Measurements from ENCODE around the gene MOXD1.

The MOXD1 gene

DNA sequence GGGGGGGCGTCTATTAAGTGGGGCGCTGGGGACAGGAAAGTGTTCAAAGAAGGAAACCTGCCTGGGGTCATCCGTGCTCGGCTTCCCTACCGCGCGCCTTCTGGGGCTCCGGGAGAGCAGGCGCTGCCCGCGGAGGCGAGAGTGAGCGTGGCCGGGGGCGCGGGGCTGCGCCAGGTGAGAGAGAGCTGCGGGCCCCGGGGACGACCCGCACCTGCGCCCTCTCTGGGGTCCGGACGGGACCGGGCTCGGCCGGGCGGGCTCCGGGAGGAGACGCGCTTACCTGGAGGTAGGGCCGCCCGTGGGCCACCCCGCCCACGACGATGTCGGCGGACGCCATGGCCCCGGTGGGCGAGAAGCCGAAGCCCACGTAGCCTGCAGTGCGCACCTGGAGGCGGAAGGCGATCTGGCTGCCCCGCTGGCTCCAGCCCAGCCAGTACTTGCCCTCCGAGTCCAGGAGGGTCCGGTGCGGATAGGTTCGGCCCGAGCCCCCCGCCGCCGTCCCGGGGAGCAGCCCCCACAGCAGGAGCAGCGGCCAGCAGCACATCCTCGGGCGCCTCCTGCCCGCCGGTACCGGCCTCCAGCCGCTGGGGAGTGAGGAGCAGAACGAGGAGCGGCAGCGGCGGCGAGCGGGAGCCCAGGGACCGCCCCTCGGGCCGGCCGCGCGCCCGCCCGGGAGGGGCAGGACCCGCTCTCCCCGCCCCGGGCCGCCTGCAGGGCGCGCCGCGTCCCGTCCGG, at the start of gene MOXD1:
Gene MOXD1 (minus strand): TSS at position 593 of the 735 bp plus-strand sequence. CDS start 49 bp downstream, at position 544.
- no peaks in the 10 kb centered on the region for H3K36me3 Mint-ChIP-seq
- H3K27me3 Mint-ChIP-seq: peaks cover 51% of the 10 kb centered on the region
- no peak for DNase-seq
- H3K4me3 Mint-ChIP-seq: peak within 1 kb of the TSS; percentile 35
- CTCF ChIA-PET: no interaction called here
- H3K27ac Mint-ChIP-seq: no peak within 1 kb of the TSS
- H3K4me1 Mint-ChIP-seq: peaks cover 7% of the 10 kb centered on the region
- no peaks in the 10 kb centered on the region for H3K9me3 Mint-ChIP-seq

DNA sequence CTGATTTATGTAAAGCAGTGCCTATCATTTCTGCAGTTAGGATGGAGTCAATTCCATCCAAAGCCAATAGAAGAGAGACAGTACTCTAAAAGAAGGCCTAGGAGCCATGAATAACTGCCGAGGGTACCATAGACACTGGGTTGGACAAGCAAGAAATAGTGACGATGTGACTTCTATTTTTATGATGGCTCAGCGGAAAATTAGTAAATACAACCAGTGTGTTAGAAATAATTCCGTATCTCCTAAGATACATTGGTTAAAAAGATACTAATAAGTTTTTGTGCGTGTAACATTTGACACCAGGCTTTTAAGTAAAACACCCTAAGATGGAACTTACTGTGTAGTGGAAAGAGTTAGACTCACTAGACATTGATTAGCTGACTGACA, 45.6 kb upstream of the MOXD1 start:
- Mint-ChIP-seq H3K27me3 (no peaks in the 10 kb centered on the region), H3K36me3 (peaks cover 8% of the 10 kb centered on the region), H3K4me1 (no peaks in the 10 kb centered on the region), H3K9me3 (peaks cover under 1% of the 10 kb centered on the region), H3K4me3 (no peak overlapping the region), H3K27ac (no peak overlapping the region)
- CTCF ChIA-PET: interaction anchor here (0.7 kb wide), 1 partner anchor 148 kb away, joined by 5 read pairs; no protein-coding TSS in a partner anchor
- no peak for DNase-seq

DNA sequence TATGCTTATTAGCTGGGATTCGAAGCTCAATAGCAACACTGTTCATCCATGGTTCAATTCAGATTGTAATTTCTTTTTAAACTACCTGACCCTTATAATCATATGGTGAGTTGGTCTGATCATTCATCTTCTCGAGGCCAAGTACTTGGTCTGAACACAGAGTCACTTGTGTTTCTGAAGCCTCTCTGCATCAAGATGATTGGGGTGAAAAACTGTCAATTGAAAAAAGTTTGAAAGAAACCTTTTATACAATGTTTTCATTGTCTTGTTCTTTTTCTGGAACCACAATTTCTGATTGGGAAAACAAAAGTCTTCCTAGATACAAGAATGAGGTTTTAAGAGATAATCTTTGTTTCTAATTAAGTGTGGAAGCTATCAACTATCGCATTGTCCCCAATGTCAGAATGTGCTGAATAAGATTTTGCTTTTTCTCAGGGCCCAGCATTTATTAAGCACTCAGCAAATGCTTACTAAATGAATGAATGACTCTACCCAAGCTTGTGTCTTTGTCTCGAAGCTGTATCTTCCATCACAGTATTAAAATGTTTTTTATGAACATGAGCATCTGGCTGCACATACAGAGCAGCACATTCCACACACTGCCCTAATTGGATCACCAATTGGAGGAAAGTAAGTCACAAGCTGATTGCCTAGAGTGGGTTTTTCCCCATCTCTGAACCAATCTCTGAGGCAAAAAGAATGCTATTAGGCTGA, 45.0 kb upstream of the MOXD1 start:
- H3K36me3 Mint-ChIP-seq: peaks cover 5% of the 10 kb centered on the region
- no peak for DNase-seq
- CTCF ChIA-PET: interaction anchor here (1.0 kb wide), 1 partner anchor 60 kb away, joined by 3 read pairs; no protein-coding TSS in a partner anchor
- no peak overlapping the region for H3K27ac Mint-ChIP-seq
- no peaks in the 10 kb centered on the region for H3K4me1 Mint-ChIP-seq
- H3K27me3 Mint-ChIP-seq: no peaks in the 10 kb centered on the region
- H3K9me3 Mint-ChIP-seq: peaks cover 3% of the 10 kb centered on the region
- no peak overlapping the region for H3K4me3 Mint-ChIP-seq

DNA sequence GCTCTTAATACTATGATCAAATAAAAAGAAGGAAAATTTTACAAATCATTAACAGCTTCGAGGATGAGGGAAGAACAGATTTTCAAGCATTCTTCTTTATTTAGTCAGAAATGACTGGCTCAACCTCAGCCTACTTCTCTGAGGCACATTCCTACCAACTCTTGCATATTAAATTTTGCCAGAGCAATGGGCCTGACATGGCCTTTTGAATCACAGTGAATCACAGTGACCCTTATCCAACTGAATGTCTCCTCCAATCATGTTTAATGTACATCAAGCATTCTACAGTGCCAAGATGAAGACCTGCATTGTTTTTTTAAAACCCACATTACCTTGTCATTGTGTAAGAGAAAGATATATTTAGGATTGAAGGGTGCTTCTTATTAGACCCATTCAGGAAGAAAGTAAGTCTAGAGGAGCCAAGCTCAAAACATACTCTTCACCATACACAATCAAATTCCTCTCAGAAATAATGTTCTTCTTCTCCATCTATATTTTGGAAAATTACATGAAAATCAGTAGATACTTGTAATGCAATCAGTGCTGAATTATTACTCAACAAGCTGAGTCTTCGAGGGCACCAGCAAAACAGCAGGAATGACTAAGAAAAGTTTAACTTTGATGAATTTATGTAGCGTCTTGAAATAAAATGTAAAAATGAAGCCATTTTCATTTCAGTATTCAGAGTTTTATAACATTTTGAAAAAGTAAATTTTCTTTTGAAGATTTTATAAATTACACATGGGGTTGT, 44.1 kb upstream of the MOXD1 start:
- Mint-ChIP-seq H3K4me1 (no peaks in the 10 kb centered on the region), H3K27ac (no peak overlapping the region), H3K9me3 (peaks cover 3% of the 10 kb centered on the region), H3K36me3 (peaks cover under 1% of the 10 kb centered on the region), H3K4me3 (no peak overlapping the region), H3K27me3 (no peaks in the 10 kb centered on the region)
- CTCF ChIA-PET: interaction anchor here (1.0 kb wide), 1 partner anchor 59 kb away, joined by 3 read pairs; no protein-coding TSS in a partner anchor
- DNase-seq: no peak

DNA sequence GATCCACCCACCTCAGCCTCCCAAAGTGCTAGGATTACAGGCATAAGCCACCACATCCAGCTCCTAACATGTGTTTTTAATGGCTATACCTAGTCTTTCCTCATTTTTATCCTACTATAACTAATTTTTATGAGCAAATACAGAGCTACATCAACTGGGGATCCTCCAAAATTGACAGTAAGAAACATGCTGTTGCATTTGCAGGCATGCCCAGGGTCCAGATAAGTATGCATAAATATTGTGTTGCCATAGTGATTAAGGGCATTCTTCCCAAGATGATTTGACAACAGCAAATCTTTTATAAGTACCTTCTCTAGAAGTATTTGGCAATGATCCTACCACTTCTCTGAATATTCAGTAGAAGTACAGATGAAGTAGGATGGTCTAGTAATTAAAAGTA, 41.9 kb upstream of the MOXD1 start:
- CTCF ChIA-PET: no interaction called here
- H3K27ac Mint-ChIP-seq: no peak overlapping the region

DNA sequence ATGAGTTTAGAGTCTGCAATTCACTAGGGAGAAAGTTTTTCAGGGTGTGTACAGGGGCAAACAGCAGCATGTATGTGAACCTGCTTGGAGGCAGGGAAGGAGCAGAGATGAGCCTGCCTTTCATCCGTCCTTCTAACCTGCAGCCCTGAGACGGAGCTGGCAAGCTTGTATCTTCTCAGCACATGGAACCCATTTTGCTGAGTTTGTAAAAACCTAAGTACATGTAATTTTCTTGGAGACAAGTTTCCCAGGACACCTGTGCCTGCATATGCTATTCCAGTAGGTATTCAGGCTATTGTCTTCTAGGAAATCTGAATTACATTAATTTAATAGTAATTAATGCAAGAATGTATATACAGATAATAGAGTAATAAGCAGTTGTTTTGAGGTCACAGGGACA, 28.8 kb upstream of the MOXD1 start:
- no peak overlapping the region for H3K27ac Mint-ChIP-seq
- H3K4me1 Mint-ChIP-seq: no peaks in the 10 kb centered on the region
- no peak for DNase-seq
- H3K9me3 Mint-ChIP-seq: no peaks in the 10 kb centered on the region
- no peaks in the 10 kb centered on the region for H3K27me3 Mint-ChIP-seq
- no peaks in the 10 kb centered on the region for H3K36me3 Mint-ChIP-seq
- CTCF ChIA-PET: no interaction called here
- H3K4me3 Mint-ChIP-seq: no peak overlapping the region

More for the DNA sequence above, 41.9 kb upstream of the MOXD1 start:
- no peak for DNase-seq
- Mint-ChIP-seq H3K27me3 (no peaks in the 10 kb centered on the region), H3K36me3 (no peaks in the 10 kb centered on the region), H3K9me3 (peaks cover 3% of the 10 kb centered on the region), H3K4me3 (no peak overlapping the region), H3K4me1 (no peaks in the 10 kb centered on the region)

DNA sequence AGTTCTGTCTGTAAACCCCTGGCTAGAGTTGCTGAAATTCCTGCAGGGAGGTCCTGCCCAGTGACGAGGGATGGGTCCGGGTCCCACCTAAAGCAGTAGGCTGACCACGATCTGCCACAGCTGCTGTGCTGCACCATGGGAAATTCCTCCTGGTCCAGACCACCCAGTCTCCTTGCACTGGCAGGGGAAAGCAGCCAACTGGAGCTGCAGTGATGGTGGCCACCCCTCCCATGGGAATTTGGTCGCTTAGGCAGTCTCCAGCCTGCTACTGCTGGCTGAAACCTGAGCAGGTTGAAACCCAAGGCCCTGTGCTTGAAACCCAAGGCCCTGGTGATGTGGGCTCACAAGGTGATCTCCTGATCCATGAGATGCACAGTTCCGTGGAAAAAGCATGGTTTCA, 23.9 kb upstream of the MOXD1 start:
- DNase-seq: no peak
- Mint-ChIP-seq H3K27ac (no peak overlapping the region), H3K9me3 (no peaks in the 10 kb centered on the region), H3K36me3 (no peaks in the 10 kb centered on the region), H3K4me1 (no peaks in the 10 kb centered on the region), H3K4me3 (no peak overlapping the region), H3K27me3 (no peaks in the 10 kb centered on the region)
- CTCF ChIA-PET: no interaction called here

DNA sequence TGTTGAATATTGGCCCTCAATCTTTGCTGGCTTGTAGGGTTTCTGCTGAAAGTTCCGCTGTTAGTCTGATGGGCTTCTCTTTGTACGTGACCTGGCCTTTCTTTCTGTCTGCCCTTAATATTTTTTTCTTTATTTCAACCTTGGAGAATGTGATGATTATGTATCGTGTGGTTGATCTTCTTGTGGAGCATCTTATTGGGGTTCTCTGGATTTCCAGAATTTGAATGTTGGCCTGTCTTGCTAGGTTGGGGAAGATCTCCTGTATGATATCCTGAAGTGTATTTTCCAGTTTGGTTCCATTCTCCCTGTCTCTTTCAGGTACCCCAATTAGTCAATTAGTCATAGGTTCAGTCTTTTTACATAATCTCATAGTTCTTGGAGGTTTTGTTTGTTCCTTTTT, 22.6 kb upstream of the MOXD1 start:
- DNase-seq: no peak
- Mint-ChIP-seq H3K4me1 (no peaks in the 10 kb centered on the region), H3K9me3 (no peaks in the 10 kb centered on the region), H3K27me3 (no peaks in the 10 kb centered on the region), H3K4me3 (no peak overlapping the region), H3K27ac (no peak overlapping the region), H3K36me3 (no peaks in the 10 kb centered on the region)
- CTCF ChIA-PET: no interaction called here

DNA sequence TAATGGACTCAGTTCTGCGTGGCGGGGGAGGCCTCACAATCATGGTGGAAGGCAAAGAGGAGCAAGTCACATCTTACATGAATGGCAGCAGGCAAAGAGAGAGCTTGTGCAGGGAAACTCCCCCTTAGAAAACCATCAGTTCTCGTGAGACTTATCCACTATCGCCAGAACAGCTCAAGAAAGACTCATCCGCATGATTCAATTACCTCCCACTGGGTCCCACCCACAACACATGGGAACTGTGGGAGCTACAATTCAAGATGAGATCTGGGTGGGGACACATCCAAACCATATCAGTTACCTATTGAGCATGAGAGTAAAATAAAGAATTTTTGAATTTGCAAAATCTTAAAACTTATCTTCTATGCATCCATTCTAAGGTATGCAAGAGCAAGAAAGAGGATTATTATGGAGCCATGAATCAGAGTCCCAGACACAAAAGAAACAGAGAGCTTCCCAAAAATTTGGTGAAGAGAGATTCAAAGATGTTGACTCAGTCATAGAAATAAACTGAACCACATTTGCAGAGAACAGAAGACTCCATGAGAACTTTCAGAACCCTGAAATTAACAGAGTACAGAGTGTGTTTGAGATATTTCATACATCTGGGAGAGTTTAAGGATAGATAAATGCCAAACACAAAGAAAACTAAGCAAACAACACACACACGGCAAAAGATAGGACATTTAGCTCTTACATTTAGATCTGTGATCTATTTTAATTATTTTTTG, 17.1 kb upstream of the MOXD1 start:
- Mint-ChIP-seq H3K9me3 (no peaks in the 10 kb centered on the region), H3K27ac (no peak overlapping the region), H3K4me3 (no peak overlapping the region), H3K27me3 (peaks cover 3% of the 10 kb centered on the region), H3K4me1 (no peaks in the 10 kb centered on the region), H3K36me3 (no peaks in the 10 kb centered on the region)
- no peak for DNase-seq
- CTCF ChIA-PET: no interaction called here

DNA sequence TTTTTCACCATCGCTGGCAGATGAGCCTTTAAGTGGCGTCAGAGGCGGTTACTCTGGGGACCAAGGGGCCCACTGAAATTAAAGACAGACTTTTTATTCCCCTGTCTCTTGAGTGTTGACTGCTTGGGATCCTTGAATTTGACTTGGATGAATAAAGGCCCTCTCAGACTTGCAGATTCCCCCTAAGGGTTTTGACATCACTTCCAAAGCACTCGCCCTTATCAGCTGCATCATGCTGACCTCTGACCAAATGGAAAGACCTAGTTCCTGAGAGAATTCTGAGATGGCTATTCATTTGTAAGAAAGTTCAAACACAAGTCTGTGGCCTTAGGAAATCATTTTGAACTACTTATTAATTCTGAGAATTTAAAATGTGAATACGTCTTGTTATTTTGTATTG, 13.5 kb upstream of the MOXD1 start:
- H3K9me3 Mint-ChIP-seq: no peaks in the 10 kb centered on the region
- no peak overlapping the region for H3K27ac Mint-ChIP-seq
- CTCF ChIA-PET: no interaction called here
- H3K4me3 Mint-ChIP-seq: no peak overlapping the region
- no peak for DNase-seq
- no peaks in the 10 kb centered on the region for H3K4me1 Mint-ChIP-seq
- no peaks in the 10 kb centered on the region for H3K36me3 Mint-ChIP-seq
- peaks cover 3% of the 10 kb centered on the region for H3K27me3 Mint-ChIP-seq

DNA sequence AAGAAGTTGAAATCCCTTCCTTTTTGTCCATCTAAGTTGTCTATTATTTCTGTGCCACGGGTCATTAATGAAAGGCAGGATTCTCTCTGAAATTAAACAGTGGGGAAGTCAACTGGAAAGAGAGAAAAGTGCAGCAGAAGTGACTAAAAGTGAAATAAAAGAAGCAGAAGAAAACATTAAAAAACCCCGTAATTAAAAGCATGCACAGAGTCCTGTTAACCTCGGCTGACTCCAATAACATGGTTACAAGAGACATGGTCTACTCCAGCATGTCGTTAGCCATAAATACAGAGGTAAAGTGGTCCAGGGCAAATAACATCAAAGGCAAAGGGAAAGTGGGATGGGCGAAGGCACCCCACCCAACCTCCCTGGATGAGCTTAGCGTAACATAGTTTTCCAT, 13.0 kb upstream of the MOXD1 start:
- no peaks in the 10 kb centered on the region for H3K4me1 Mint-ChIP-seq
- H3K9me3 Mint-ChIP-seq: no peaks in the 10 kb centered on the region
- no peak overlapping the region for H3K27ac Mint-ChIP-seq
- no peak for DNase-seq
- H3K27me3 Mint-ChIP-seq: peaks cover 3% of the 10 kb centered on the region
- H3K4me3 Mint-ChIP-seq: no peak overlapping the region
- CTCF ChIA-PET: no interaction called here
- H3K36me3 Mint-ChIP-seq: no peaks in the 10 kb centered on the region

DNA sequence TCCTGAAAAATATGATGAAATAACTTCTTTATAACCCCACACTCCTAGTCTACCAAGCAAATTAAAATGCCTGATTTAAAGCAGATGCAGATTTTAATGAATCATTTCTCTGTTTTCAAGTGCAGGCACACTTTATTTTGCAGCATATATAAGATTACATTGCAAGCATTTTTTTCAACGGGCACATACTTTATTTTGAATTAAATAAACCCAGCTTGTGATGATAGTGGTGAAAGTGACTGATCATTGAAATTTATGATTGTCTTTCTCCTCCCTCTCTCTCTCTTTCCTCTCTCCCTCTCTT, 12.2 kb upstream of the MOXD1 start:
- no peaks in the 10 kb centered on the region for H3K9me3 Mint-ChIP-seq
- H3K4me3 Mint-ChIP-seq: no peak overlapping the region
- no peak for DNase-seq
- H3K36me3 Mint-ChIP-seq: no peaks in the 10 kb centered on the region
- CTCF ChIA-PET: interaction anchor here (2.3 kb wide), 1 partner anchor 134 kb away, joined by 6 read pairs; no protein-coding TSS in a partner anchor
- H3K27me3 Mint-ChIP-seq: peaks cover 3% of the 10 kb centered on the region
- H3K4me1 Mint-ChIP-seq: no peaks in the 10 kb centered on the region
- no peak overlapping the region for H3K27ac Mint-ChIP-seq

DNA sequence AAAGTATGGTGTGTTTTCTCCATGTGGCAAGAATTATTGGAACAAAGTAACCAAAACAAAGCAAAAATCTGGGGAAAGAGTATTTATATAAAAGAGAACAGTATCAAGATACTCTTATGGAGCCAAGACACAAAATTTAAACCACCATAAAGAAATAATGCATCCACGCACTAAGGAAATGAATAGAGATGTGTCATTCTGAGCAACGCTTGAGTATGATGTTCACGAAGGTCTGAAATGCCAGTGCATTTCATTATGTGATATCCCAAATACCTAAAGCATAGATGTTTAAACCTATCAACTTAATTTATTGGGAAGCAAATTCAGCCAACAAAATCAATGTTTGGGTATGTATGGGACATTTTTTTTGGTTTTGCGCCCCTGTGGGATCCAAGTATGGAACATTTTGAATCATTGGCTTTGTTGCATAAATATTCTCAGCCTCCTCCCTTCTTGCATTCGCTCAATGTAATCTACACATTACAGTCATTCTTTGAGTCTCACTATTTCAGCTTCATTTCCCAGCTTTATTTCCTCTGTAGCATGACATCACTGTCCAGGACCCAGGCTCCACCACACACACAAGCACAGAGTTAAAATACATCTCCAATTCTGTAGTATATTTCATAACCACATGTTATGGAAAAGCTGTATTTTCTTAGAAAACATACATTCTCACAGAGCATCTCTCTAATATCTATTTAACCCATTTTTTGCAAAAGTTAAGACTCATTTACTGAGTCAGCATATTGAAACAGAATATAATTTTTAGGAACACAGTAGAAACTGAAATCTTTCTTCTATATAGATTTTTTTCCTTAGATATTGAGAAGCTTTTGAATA, 11.6 kb upstream of the MOXD1 start:
- CTCF ChIA-PET: interaction anchor here (2.3 kb wide), 1 partner anchor 133 kb away, joined by 6 read pairs; no protein-coding TSS in a partner anchor
- Mint-ChIP-seq H3K27me3 (peaks cover 3% of the 10 kb centered on the region), H3K27ac (no peak overlapping the region), H3K4me3 (no peak overlapping the region), H3K4me1 (no peaks in the 10 kb centered on the region), H3K36me3 (no peaks in the 10 kb centered on the region), H3K9me3 (no peaks in the 10 kb centered on the region)
- DNase-seq: no peak

Measured in activated naive CD4-positive, alpha-beta T cell treated with anti-CD3 and anti-CD28 coated beads, Interleukin-2, amount 10 ng/mL, durations not matched to agents 7 days and 5 days (primary cell).